Activated CD4-positive, alpha-beta T cell treated with anti-CD3 and anti-CD28 coated beads for 1 hour (primary cell): Measurements from ENCODE around the gene CYSTM1.
"Not testable (repeated sequence)": the region's sequence is repeated elsewhere in the genome, so short reads cannot be mapped to it uniquely, and the experiment has no call there.

ENCODE experiments used
- DNase-seq: peaks from one replicate; pipeline ENCODE4 v3.0.0-alpha.2; 2020

Gene CYSTM1

DNA sequence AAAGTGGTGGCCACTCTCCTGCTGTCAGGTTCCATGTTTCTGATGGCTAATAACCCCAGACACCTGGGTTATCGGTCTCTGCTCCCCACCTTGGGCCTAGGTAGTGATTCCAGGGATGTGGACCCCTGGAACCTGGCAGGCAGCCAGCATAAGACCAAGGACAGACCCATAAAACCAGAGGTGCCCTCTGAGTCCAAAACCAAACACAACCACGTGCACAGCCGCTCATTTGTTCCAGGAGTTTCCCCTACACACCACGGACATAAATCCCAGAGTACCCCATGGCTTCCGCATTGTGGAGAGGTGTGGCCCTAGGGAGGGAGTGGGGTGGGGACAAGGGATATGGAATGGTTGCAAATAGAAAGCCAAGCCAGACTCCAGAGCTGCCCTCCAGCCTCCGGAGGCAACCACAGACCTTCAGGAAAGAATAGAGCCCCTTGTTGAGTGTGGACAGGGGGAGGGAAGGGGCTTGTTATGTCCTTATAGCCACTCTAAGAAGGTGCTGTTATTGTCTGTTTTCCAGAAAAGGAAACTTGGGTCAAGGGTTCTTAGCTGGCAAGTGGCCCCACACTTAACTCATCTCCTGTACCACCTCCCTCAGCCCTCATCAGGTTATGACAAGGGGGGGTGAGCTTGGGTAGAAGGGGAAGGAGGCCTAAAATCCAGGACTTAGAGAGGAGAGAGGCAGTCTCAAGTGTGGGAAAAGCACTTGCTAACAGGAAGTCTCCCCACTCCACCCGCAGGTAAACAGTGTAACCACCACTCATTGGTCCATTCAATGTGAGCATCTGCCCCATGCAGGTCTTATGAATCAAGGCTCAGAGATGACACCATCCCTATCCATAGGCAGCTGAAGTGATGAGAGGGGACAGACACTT, 23.6 kb upstream of the CYSTM1 start:
- no peak for DNase-seq

DNA sequence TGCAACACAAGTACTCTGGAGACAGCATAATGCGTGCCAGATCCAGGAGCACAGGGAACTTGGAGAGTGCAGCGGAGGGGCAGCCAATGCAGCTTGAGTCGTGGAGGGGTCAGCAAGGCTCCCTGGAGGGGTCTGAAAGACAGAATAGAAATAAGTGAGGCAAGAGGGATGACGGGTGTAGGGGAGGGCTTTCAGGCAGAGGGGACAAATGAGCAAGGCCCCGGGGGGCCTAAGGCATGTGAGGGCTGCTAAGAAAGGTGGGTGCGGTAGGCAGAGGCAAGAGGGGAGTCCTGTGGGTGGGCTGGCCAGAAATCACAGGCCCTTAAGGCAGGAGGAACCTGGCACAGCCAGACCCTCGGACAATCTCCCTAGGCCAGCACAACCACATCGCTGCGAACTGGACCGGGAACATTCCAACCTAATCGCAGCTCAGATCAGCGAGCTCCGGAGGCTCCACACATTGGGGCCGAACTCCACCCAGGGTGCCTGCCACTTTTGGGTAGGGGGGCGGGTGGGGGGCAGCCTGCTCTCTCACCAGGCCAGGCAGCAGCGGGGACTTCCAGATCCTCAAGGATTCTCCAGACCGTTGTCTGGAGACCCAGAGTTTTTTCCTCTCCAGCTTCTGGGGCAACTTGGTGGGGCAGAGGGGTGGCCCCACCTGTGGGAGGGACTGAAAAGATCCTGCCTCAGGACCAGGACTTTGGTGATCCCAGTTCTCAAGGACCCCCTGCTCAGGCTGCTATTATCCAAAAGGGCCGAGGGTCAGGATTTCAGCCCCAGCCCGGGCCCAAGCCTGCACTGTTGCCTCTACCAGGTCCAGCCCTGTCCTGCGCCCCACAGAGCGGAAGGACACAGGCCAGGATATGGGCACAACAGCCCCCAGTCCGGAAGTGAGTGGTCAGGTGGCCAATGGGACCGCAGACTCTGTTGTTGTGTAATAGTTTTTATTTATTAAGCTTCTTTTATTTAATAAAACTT, 22.7 kb upstream of the CYSTM1 start:
- no peak for DNase-seq

DNA sequence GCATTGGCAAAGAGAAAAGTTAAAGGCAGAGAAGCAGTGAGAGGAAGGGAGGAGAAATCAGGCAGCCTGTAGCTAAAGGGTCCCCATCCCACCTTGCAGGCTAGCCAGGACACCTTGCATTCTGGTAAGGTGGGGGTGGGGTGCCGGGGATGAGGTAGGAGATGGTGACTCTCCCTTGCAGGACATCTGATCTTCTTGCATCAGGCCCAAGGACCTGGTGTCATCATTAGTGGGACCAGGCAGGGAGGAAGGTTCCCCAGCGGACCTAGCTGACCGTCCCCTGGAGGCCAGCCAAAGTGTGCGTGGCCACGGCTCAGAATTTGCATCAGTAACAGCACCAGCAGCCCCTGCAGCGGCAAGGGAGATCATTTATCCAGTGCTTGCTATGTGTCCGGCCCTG, 21.7 kb upstream of the CYSTM1 start:
- DNase-seq: no peak

DNA sequence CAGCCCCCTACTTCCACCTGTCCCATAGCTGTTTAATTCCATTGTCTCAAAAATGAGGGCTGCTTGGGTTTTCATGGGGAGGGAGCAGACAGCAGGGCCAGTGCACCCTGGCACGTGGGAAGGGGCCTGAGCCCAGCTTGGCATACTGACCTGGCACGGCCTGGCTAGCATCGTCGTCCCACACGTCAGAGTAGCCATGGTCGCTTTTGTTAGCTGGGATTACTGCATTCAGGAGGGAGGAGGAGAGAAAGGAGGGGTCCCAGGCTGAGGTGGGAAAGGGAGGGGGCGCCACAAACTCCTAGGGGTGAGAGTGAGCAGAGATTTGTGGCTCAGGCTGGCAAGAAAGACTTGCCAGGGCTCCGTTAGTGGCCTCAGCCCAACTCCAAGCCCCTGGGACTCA, 21.1 kb upstream of the CYSTM1 start:
- DNase-seq: no peak

DNA sequence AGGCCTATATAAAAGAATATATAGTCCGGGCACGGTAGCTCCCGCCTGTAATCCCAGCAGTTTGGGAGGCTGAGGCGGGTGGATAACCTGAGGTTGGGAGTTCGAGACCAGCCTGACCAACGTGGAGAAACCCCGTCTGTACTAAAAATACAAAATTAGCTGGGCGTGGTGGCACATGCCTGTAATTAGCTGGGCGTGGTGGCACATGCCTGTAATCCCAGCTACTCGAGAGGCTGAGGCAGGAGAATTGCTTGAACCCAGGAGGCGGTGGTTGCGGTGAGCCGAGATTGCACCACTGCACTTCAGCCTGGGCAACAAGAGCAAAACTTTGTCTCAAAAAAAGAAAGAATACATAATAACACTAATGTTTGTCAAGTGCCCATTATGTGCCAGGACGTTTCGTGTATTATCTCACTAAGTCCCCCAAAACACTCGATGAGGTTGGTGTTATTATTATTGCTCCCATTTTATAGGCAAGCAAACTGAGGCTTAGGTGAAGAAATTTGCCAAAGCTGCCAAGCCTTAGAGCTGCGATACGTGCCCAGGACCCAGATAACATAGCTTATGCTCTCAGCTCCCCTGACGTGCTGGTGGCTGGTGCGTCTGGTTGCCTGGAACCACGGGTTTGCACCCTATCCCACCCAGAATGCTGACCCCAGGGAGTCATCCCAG, 20.1 kb upstream of the CYSTM1 start:
- not testable (repeated sequence) for DNase-seq

DNA sequence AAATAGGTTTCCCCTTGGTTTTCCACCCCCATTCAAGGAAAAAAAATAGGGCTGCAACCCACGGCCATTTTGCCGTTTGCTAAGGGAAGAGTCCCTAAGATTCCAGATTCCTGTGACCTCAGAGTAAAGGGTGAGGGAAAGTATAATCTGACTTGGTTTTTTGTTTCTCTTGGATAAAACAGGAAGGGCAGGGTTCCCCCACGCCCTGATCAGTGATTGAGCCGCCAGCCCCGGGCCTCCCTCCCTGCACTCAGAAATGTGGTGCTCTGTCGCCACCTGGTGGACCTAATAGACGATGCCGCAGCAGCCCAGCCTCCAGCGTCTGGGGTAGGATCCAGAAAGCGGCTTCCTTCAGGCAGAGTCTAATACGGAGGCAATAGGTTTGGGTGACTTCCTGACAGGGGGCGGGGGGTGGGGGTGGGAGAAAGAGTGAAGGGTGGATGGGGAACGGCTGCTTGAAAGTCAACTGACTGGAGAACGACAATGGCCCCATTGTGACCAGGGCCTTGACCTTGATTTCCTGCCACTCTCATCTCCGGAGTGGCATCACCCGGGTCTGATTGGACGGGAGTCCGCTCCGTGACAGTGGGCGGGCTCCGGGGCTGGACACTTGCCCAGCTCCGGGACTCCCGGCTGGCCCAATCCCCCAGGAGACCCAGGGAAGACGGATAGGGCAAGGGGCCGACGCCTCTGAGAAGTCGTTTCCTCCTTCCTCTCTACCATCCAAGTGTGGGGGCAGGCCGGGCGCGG, 17.8 kb upstream of the CYSTM1 start:
- peak; percentile 78 for DNase-seq

GRCh38 chr5:140159014-140159927, 15.7 kb upstream of the CYSTM1 start:
- DNase-seq: no peak

DNA sequence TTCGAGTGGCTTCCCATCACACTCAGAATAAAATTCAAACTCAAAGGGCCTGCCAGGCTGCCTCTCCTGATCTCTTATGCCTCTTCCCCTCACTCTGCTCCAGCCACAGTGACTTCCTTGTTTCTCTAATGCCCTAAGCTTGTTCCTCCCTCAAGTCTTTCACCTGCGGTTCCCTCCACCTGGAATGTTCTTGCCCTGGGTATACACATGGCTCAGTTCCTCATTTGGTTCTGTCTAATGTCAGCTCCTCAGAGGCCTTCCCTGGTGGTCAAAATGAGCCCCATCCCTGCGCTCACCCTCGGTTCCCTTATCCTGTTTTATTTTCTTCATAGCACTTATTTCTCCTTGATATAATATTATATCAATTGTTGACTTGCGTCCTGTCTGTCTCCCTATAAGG, 12.7 kb upstream of the CYSTM1 start:
- DNase-seq: no peak

GRCh38 chr5:140162781-140163180, 12.2 kb upstream of the CYSTM1 start:
- DNase-seq: no peak

- no peak for DNase-seq
Measured at GRCh38 chr5:140165101-140165922, 9.7 kb upstream of the CYSTM1 start.

DNA sequence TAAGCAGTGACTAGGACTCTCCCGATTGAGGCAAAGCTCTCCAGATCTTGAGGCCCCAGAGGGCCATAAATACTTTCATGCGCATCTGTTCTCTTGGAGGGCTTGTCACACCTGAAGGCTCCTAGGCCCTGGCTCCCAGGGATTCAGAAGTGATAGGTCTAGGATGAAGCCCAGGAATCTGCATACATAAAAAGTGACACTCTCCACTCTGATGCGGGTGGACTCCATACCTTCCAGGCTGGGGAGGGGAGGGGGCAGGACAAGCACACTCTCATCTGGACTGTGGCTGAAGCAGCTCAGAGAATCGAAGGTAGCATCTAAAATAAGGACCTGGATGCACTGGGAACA, 9.1 kb upstream of the CYSTM1 start:
- DNase-seq: no peak

DNA sequence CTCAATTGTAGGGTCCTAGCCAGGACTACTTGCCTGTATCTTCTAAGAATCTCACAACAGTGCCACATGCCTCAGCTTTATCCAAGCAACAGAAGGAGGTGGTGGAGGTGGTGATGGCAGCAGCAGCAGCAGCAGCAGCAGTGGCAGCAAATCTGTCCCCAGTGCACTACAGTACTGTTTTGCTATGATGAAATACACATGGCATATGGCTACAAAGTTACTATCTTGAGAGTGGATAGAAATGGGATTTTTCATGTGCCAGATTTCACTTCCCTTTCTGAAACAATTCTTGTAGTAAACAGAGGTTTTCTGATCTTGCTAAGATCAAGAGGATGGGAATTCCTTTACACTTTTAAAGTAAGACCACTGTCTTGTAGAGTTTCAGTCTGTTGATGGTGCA, 8.1 kb upstream of the CYSTM1 start:
- DNase-seq: no peak

- DNase-seq: no peak
Measured at GRCh38 chr5:140168371-140168770, 6.6 kb upstream of the CYSTM1 start.

DNA sequence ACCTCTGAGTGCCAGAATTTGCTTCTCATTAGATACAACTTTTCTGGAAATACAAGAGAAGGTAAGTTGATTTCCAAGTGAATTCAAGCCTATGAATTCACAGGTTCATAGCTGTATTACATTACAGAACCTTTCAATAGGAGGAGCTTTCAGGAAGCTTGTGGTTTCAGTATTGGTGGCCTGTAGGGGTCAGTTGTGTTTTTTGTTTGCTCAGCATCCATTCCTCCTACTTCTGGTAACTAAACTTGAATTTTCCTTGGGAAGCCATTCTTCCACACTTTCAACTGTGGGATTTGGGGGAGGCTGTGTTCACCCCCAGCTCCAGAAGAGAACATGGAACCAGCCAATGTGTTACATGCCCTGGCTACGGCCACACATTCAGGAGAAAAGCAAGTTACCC, 5.6 kb upstream of the CYSTM1 start:
- no peak for DNase-seq

GRCh38 chr5:140172483-140172882, 2.5 kb upstream of the CYSTM1 start:
- no peak for DNase-seq

GRCh38 chr5:140174014-140174413, 974 bp upstream of the CYSTM1 start:
- no peak for DNase-seq

- DNase-seq: peak; percentile 47
Measured at GRCh38 chr5:140175367-140176030, 511 bp downstream of the CYSTM1 start.

GRCh38 chr5:140176031-140176387, 1.0 kb downstream of the CYSTM1 start:
- DNase-seq: no peak

GRCh38 chr5:140178086-140178410, 3.1 kb downstream of the CYSTM1 start:
- no peak for DNase-seq

GRCh38 chr5:140178482-140179116, 3.6 kb downstream of the CYSTM1 start:
- DNase-seq: no peak
